Activated CD4-positive, CD25-positive, alpha-beta regulatory T cell treated with anti-CD3 and anti-CD28 coated beads, Interleukin-2, amount 50 U/mL, for 16 hours (primary cell): Measurements from ENCODE around the gene BICD1.

Source experiments
- DNase-seq: peaks from one replicate; pipeline ENCODE4 v3.0.0-alpha.2; 2020; ENCODE audit warnings: low read depth, low spot score

The BICD1 gene

DNA sequence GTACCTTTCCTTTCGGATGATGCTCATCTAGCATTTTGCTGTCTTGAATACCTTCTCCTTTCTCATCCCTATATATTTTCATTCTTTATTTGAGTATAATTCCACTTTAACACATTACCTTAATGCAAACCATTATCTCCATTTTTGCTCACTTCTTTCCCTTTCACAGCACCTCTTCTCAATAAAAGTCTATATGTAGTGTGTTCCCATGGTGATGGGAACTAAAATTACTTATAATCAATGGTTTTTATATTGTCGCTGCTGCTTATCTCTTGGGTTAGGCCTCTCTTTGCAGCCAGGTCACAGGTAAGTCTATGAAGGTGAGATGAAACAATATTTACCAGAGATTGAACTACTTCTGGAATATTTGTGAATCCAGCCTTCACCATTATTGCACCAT lies 171.1 kb downstream of the BICD1 start:
- no peak for DNase-seq

DNA sequence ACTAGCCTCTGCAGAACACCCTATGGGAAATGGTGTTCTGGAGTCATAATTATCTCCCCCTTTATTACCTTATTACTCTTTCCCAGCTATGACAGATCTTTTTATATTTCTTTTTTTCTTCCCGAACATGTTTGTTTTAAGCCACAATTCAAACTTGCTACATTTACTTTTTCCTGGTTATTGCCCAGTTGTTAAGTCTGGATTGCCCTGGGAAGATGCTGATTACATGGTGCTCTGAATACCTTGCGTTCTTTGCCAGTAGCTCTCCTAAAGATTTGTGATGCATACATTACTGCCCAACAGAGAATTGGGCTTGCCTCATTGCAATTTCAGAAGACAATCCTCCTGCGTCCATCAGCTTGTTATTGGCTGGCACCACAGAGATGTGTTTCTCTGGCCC lies 174.5 kb downstream of the BICD1 start:
- DNase-seq: no peak

DNA sequence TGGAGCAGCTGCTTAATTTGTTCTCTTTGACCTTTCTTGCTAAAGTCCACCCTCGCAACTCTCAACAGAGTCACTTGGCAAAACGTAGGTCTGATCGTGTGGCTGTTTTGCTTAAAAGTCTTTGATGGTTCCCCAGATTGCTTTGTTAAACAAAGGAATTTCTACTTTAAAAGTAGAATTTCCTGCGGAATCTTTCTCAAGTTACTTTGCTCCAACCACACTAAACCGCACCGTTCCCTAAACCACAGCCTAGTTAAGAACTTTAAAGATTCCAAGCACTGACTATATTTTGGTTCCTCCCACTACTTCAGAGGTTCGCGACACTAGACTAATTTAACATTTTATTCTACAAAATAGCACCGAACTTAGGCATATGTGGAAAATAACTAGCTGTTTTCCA lies 177.9 kb downstream of the BICD1 start:
- no peak for DNase-seq

DNA sequence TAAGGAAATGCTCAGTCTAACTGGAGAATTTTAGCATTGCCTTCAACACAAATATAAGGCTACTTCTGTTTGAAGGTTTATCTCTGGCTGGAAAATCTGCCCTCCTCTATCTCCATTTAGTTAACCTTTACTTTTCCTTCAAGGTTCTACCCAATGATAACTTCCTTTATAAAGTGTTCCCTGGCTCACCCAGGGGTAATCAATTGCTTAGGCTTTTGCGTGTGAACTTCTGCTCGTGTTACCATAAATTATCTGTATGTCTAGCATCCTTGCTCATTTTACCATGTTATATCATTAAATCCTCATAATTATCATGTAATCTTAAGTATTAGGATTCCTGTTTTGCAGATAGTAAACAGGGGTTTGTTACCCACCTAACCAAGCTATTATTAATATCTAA lies 178.4 kb downstream of the BICD1 start:
- no peak for DNase-seq

DNA sequence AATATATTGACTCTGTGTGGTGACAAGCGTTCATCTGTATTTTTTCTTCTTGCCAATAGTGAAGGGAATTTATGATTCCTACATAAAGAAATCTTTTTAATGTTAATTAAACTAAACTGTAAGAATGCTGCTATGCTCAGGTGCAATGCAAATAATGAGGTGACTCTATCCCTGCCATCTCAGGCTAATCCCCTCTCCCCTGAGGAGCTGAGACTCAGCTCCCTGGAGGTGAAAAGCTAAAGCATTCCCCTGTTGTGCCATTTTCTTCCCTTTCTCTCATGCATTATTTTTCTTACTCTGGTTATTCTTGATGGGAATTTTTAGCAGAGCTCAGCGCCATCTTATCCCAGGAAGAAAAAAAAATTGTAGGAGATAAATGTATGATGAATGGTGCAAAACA lies 178.8 kb downstream of the BICD1 start:
- no peak for DNase-seq

DNA sequence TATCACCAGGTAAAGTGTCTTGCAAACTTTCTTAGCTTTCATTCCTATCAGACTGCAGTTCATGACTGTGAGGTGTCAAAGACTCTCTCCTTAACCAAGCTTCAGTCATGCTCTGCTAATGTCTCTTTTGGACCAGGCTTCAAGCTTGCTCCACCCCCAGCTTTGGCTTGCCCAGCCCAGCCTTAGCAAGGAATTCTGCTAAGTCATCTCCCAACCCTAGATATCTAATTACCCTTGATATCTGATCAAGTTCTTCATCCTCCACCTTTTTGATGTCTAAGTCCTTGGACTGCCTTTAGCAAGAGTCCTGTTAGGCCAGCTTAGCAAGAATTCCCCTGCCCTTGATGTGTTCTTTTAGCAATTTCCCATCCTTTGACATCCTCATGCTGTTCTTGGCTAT lies 183.8 kb downstream of the BICD1 start:
- DNase-seq: no peak

DNA sequence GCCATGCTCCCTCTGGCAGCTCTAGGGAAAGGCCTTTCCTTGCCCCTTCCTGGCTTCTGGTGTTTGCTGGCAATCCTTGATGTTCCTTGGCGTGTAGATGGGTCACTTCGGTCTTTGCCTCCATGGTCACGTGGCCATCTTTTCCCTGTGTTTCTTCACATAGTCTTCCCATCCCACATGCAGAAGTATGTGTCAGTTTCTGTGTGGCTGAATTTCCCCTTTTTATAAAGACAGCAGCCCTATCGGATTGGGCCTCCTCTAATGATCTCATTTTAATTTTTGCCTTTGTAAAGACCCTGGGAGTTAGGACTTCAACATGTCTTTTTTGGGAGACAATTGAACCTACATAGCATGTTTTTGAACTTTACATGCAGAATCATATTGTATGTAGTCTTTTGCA lies 185.5 kb downstream of the BICD1 start:
- DNase-seq: no peak

DNA sequence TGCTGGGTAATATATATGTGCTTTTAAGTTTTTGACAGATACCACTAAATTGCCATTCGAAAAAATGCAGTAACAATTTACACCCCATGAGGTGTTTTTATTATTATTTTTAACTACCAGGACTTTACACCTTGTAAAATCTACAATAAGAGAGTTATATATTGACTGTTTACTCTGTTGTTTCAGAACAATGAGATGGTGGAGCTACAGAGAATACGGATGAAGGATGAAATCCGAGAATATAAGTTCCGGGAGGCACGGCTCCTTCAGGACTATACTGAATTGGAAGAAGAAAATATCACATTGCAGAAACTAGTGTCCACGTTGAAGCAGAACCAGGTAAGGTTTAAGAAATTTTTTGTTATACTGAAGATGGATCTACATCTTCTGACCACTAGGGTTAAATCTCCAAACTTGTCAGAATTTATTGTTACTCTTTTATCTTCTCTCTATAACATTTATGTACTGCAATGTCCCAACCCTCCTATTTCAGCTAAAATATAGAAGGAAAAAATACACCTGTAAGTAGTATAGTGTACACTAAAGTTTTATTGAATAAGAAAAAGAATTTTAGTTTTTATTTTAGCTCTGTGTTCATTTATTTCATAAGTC lies 187.3 kb downstream of the BICD1 start:
- DNase-seq: no peak

DNA sequence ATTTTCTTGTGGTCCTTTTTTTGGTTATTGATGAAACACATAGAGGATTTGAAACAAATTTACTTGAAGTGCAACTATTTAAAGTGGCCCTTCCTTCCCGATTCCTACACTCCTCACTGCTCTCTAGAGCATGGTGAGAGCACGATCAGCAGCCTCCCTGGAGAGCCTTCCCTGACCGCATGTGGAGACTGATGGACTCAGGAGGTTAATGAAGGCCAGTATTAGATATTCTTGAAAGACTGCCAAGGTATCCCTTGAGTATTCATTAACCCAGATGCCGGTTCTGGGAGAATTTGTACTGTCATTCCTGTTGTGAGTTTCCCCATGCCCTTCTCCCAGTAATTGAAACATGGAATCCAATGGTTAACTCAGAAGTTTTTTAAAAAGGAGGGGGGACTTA lies 189.9 kb downstream of the BICD1 start:
- no peak for DNase-seq

DNA sequence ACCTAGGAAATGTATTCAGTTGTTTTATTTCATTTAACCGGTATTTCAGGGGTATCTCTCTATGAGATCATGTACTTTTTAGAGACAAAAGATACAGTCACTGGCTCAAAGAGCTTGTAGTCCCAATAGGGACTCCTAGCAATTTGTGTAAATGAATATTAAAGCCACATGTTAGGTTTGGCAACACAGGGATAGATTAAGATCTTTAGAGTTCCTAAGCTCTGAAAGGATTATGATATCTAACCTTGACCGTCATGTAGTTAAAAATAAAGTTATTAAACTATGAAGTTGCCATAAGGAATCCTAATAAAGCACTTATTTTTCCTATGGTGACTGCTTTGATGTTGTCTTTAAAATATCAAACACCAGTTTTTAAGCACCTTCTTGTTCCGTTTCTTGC lies 192.3 kb downstream of the BICD1 start:
- no peak for DNase-seq

DNA sequence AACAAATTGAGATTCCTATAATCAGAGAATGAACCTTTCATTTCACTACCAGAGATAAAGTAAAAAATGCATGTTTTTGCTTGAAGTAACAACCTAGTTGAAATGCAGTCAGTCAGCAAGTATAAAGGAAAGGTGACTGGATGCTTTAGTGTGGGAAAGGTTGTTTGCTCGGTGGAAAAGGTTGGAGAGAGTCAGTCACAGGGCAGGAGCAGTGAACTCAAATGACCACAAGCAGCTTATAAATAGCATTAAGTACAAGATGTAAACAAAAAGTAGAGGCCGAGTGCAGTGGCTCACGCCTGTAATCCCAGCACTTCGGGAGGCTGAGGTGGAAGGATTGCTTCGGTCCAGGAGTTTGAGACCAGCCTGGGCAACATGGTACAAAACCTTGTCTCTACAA lies 194.6 kb downstream of the BICD1 start:
- DNase-seq: no peak

DNA sequence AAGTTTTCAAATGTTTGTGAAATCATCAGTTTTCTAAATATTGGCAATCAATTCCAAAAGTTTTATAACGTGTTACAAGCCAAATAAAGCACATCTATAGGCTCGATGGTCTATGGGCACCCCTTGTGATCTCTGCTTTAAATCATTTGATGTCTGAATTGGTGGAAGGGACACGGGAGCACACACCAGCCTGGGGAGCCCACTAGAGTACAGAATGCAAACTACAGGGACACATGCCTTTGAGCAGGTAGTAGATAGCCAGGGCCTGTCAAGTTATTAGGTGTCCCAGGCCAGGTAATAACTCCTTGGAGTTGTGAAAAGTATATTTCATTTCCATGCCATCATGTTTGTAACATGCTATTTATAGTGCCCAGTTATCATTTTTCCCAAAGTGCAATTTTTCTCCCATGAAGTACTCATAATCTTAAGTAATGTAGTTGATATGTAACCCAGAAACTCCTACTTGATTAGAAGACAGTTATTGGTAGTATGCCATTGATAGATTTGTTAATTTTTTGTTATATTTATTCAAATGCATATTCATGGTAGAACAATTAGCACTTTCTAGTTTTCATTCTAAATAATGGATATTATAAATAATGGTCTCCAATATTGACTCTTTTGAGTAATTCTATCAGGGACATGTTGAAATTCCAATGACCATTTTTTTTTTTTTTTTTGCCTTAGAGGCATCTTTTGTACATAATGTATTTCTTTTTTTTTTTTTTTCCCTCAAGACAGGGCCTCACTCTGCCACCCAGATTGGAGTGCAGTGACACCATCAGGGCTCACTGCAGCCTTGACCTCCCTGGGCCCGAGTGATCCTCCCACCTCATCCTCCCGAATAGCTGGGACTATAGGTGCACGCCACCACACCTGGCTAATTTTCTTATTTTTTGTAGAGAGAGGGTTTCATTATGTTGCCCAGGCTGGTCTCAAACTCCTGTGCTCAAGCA lies 195.8 kb downstream of the BICD1 start:
- DNase-seq: no peak

DNA sequence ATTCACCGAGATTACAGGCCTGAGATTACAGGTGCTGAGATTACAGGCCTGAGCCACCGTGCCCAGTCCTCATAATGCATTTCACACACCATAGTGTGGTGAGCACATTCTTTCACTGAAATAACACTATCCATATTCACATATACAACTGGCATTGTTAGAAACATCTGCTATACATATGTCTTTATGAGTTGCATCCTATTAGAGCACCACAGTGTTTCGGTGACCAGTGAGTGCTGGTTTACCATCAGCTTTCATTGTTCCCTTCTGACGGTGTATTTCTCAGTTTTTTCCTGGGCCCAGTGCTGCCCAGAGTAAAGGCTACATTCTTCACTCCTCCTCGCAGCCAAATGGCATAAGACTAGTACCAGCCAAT lies 196.5 kb downstream of the BICD1 start:
- DNase-seq: no peak

DNA sequence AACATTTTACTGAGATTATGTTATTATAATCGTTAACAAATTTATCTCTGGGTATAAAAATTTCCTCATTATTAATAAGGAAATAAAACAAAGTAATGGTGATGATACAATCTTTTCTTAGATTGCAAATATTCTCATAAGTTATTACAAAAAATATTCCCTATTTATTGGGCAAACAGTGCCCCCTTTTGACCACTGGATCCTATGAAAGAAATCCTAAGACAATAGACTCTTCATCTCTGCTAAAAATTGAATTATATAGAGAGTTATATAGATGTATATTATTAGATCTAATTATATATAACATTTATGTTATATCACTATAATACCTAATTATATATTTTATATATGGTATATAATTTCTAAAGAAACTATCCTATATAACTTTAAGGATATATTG lies 198.5 kb downstream of the BICD1 start:
- DNase-seq: no peak

DNA sequence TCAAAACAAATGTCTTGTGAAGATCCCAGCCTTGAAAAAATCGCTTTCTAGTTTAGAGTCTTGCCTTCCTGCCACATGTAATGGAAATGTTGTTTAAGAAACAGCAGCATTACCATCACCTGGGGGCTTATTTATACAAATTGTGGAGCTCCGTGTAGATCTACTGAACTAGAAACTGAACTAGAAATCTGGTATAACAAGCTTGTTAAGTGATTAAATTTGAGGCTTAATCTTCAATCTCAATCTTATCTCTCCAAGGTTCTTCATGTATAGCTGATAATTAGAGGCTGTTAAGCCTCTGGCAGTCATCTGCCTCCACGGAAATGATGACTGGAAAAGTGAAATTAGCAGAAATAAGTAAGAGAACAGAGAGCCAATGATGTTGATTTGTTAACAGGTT lies 200.7 kb downstream of the BICD1 start:
- DNase-seq: no peak

DNA sequence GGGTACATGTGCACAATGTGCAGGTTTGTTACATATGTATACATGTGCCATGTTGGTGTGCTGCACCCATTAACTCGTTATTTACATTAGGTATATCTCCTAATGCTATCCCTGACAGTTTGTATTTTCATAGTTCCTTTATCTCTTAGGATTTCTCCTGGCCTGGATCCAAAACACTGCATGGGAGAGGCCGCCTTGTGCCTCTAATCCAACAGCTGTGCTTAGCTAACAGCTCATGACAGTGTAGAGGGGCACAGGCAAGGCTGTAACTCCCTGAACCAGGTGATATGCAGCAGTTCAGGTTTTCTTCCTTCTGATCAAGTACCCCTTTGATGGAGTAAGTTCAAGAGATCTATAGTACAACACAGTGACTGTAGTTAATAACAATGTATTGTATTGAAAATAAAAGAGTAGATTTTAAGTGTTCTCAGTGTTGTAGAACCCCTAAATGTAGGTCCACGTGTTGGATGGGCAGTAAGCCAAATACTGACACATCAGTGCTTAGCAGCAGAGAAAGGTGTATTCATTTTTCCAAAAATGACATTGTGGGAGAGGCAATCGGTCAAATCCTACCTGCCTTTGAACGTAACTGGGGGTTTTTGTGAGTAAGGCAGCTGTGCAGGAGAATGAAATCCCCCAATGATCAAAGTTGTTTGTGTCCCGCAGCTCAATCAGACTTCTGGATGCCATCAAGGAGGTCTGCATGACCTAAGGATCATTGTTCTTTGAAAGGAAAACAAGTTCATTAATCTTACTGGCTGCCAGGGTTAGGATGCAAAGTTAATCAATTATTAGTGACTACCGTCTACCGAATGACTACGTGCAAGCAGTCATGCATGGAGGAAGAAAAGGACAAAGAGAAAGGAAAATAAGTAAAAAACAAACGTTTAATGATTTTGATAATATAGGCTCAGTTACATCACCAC lies 203.4 kb downstream of the BICD1 start:
- DNase-seq: no peak

DNA sequence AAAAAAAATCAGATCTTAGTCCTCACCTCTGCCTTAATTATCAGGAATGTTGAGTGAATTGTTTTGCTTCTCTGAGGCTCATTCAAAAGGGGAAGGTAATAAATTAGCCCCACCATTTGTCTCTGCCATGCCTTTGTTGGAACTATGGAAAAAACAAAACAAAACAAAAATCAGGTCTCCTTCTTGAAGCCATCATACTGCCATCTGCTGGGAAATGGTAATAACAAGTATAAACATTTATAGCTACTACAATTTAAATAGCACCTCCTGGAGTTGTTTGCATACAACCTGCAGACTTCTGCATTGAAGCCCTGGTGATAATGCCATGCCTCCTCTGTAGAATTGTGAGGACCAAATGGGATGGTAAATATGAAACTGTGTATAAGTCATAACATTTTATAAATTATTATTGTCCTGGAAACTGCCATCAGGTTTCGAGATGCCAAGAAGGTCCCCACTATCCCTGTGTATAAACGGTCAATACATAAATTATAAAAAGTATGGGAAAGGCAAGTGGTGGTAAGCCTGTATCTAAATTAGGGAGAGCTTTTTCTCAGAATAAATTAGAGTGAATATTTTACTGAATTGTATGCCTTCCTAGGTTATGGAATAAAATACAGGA lies 205.5 kb downstream of the BICD1 start:
- DNase-seq: no peak

DNA sequence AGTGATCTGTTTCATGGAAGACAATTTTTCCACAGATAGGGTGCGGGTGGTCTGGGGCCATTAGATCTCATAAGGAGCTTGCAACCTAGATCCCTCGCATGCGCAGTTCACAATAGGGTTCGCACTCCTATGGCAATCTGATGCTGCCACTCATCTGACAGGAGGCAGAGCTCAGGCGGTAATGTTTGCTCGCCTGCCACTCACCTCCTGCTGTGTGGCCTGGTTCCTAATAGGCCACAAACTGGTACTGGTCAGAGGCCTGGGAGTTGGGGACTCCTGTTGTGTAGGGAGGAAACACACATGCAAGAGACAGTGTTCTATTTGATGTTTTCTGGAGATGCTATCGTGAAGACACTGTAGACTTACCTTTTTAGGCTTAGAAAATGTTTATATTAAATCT lies 215.7 kb downstream of the BICD1 start:
- DNase-seq: no peak

DNA sequence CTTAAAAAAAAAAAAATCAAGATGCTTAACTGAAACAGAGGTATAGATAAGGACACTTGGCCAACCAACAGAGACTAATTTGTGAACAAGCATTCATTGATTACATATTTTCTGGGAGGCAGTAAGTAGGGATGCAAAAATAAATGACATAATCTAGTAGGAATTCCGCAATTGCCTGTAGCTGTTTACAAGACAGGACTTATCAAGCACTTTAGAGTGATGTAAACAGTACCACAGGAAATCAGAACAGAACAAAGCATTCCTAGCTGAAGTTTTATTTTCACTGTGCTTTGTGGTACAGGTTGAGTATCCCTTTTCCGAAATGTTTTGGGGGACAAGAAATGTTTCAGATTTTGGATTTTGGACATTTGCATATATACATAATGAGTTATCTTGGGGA lies 224.5 kb downstream of the BICD1 start:
- no peak for DNase-seq

DNA sequence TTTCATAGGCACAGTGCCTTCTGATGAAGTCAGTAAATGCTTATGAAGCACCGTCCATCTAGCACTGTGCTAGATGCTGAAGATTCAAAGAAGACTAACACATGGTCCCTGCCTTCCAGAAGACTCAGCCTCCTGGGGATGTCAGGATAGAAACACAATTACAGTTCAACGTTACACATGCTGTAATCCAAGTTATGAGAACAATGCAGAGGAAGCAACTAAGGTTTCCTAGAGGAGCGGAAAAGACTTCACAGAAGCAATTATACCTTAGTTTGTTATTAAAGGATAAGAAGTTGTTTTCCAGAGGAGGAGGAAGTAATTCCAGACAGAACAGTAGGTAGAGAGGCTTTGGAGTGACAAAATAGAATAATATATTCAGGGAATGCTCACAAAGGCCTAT lies 225.8 kb downstream of the BICD1 start:
- DNase-seq: no peak

DNA sequence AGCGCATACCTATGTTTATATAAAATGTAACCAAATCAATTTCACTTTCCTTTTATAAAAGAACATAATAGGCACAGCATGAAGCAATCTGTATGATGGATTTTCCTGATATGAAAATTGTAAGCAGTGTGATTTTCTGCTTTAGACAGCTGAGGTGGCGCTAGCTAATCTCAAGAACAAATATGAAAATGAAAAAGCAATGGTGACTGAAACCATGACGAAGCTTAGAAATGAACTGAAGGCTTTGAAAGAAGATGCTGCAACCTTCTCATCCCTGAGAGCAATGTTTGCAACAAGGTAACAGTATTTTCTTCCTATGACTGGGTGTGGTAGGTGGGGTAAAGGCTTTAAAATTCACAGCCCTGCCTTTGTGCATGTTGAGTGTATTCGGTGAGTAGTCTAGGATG lies 227.7 kb downstream of the BICD1 start:
- no peak for DNase-seq

DNA sequence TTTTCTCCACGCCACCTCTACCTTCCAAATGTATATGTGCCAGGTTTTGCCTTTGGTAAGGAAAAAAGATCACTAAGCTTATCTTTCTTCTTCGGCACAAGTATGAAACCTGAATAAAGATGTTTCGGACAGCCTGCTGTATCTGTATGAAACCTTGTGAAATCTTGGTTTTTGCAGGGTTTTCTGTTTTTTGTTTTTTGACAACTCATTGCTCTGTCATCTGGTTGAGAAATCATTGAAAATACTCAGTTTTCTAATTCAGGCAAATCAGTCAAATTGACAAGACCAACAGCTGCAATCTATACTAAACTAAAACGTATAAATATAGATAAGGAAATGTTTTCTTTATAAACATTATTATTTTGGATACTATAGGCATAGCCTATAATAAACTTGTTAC lies 229.6 kb downstream of the BICD1 start:
- no peak for DNase-seq
